DMS79 (cell line): ENCODE measurements around the gene INSC.

Source experiments
- DNase-seq: peaks from one replicate; lab custom pipeline; 2025; lab: John Stamatoyannopoulos, UW

INSC gene

DNA sequence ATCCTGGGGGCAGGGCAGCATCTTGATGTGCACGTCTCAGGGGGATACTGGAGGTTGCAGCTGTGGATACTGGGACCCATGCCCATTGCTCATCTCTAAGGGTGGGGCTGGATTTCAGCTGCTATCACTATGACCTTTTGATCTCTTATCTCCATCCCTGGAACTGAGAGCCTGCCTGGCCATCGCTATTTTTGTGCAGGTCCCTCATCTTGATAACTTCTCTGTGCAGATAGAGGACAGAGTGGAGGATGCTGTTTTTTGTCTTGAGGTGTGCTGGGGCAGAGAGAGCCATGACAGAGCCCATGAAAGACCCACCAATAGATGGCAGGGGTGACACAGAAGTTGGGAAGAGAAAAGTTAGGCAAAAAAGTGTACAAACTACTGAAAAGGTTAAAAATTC lies 5.1 kb upstream of the INSC start:
- no peak for DNase-seq

- DNase-seq: no peak
These were observed 3.5 kb upstream of the INSC start for GRCh38 chr11:15111215-15111614.

DNA sequence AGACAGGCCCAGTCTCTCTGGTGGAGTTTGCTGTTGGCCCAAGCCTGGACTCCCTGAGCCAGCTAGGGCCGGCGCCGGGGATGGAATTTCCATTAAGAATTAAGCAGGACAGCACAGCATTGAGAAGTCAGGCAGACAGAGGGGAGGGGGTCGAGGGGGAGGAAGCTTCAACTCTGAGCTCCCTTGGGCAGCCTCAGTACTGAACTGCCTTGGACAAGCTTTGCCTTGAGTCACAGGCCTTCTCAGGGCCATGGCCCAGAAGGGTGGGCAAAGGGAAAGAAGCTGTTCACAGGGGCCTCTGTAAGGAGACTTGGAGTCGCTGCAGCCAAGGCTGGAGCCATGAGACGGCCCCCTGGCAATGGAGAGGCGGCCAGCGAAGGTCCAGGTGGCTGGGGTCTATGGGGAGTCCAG lies 2.6 kb upstream of the INSC start:
- no peak for DNase-seq

GRCh38 chr11:15113381-15113780 lies 1.3 kb upstream of the INSC start:
- peak; percentile 5 for DNase-seq

GRCh38 chr11:15115686-15116085 lies 963 bp downstream of the INSC start:
- DNase-seq: no peak

DNA sequence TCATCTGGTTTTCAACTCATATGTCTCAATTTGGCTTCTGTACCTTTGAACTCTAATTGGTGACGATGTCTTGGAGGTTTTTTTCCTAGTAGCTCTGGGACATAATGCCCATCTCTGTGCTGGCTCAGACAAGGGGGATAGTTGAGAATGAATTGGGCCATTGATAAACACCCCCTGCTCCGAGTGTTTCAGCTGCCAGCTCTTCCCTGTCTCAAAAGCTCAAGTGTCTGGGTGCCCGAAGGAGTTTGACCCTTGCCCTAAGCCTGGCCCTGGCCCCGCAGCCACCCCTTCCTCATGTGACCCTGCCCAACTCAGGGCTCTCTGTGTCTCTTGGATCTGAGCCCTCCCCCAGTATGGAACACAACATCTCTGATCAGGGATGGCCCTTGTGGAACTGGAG lies 3.0 kb downstream of the INSC start:
- no peak for DNase-seq

- DNase-seq: no peak
These were observed 3.7 kb downstream of the INSC start for GRCh38 chr11:15118431-15118830.

GRCh38 chr11:15119352-15119751 lies 4.6 kb downstream of the INSC start:
- no peak for DNase-seq

DNA sequence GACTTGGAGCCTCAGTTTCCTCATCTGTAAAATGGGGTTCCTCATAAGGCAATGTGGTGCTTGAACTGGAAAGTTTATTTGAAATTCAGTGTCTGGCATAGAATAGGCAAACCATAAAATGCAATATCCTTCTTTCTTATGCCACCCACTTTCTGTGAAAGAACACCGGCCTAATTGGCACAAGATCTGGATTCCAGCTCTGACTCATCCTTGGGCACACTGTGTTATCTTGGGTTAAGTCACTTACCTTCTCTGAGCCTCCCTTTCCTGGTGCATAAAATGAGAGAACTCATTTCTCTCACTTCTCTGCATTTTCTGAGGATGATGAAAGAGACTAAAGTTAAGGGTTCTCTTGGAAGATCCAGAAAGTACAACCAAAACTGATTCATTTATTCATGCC lies 5.1 kb downstream of the INSC start:
- no peak for DNase-seq

DNA sequence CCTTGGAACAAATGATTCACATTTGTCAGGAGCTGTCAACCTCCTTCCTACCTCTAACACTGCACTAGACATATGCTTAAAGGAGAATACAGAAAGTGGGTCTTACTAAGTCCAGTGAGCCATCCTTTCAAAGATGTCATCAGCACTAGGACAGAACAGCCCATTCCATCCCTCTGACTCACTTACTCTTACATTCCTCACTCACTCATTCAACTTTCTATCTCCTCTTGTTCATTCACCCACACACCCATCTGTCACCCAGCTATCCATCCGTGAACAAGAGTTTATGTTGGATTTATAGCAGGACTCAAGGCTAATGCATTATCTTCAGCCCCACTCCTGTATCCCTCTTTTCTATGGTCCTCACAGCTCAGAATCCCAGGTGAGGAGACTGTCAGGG lies 9.1 kb downstream of the INSC start:
- DNase-seq: no peak

- DNase-seq: no peak
These were observed 9.8 kb downstream of the INSC start for GRCh38 chr11:15124528-15124927.

DNA sequence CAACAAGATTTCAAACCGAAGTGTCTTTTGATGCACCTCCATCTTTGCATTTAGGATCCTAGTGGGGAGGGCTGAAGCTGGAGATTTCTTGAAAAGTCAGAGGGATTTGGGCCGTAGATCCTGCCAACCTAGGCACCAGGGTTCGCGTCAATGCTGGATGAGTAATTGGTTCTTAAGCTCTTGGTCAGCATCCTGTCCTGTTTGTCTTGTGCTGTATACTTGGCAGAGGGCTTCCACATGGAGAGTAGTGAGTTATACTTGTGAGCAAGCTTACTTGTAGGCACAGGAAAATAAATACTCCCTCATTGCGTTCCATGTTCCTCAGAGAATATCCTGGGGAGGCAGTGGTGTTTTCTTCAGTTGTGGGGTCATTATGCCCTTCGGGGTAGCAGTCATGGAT lies 12.6 kb downstream of the INSC start:
- no peak for DNase-seq

DNA sequence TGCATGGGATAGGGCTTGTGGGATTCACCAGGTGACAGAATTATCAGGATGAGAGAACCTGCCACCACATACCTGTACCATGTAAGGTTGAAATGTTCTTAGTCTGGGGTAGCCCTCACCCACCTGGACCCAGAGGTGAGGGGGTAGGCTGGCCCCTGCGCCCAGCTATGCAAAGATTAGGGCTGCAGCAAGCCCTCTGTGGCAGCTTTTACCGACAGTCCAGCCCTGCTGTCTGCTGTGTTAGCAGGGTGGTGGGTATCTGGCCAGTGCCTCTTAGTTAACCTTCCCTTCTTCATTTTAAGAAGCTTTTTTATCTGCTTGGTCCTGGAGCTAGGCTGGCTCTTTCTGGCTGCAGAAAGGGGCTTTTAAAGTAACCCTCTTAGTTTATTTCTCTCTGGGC lies 13.9 kb downstream of the INSC start:
- no peak for DNase-seq

DNA sequence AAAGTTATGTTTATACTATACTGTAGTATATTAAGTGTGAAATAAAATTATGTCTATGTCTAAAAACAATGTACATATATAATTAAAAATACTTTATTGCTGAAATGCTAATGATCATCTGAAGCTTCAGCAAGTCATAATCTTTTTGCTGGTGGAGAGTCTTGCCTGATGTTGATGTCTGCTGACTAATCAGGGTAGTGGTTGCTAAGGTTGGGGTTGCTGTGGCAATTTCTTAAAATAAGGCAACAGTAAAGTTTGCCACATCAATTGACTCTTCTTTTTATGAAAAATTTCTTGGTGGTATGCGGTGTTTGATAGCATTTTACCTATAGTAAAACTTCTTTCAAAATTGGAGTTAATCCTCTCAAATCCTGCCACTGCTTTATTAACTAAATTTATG lies 21.4 kb downstream of the INSC start:
- DNase-seq: no peak

DNA sequence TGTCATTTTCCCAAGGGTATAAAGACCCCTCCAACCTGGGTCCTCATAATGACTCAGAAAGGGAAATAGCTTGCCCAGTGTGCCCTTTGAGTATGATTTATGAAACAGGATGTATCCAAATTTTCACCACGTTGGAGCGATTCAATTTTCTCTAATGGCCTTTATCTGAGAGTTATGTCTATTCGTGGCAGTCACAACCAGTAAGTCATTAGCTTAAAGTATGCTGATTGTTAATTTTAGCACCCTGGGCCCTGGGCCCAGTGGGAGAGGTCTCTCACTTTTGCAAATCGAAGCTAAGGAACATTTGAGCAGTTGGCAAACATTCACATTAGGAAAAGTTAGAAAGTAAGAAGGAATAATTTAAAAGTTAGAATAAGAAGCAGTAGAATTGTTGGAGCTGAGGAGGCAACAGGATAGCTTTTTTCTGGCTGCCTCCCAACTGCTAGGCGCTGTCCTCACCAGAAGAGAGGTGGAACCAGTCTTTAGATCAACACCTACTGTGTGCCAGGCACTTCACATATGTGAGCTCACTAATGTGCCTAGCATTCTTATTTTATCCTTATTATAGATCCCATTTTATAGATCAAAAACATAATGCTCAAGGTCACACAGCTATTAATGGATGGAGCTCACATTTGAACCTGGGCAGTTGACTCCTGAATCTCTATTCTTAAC lies 24.5 kb downstream of the INSC start:
- DNase-seq: no peak

DNA sequence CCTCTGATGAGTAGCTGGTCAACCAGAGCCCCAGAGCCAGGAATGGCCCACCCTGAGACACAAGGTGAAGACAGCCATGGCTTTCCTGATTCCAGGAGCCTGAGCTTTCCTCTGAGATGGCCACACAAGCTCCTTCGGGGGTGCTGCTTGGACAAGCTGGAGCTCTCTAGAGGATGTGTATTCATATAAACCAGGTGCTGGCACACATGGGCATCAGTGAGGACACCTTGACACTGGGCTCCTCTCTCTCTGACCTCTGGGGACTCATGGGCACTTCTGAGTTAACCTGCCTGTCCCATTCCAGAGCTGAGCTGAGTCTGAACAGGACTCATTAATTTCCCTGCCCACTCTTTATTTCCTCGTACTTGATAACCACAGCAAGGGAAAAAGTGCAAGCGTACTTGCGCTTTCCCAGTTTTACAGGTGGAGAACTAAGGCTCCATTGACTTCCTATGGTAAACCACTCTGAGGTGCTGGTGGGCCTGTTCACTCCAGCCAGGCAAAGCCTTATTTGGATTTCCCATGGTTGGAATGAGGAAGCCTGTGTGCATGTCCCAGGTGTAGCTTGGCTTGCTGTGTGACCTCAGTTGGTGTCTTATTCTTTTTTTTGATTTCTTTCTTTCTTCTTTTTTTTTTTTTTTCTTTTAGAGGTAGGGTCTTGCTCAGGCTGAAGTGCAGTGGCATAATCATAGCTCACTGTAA lies 25.4 kb downstream of the INSC start:
- DNase-seq: no peak

- no peak for DNase-seq
These were observed 26.7 kb downstream of the INSC start for GRCh38 chr11:15141381-15141780.

GRCh38 chr11:15142838-15143237 lies 28.1 kb downstream of the INSC start:
- no peak for DNase-seq

GRCh38 chr11:15143855-15144254 lies 29.1 kb downstream of the INSC start:
- no peak for DNase-seq

- DNase-seq: no peak
These were observed 29.6 kb downstream of the INSC start for GRCh38 chr11:15144347-15144746.

GRCh38 chr11:15145151-15145550 lies 30.4 kb downstream of the INSC start:
- DNase-seq: no peak

- DNase-seq: no peak
These were observed 30.9 kb downstream of the INSC start for GRCh38 chr11:15145615-15146014.

GRCh38 chr11:15146271-15147003 lies 31.7 kb downstream of the INSC start:
- DNase-seq: no peak
